ENCODE measurements around the gene GLB1L2.
"Not testable (repeated sequence)": the region's sequence is repeated elsewhere in the genome, so short reads cannot be mapped to it uniquely, and the experiment has no call there.

Gene GLB1L2

DNA sequence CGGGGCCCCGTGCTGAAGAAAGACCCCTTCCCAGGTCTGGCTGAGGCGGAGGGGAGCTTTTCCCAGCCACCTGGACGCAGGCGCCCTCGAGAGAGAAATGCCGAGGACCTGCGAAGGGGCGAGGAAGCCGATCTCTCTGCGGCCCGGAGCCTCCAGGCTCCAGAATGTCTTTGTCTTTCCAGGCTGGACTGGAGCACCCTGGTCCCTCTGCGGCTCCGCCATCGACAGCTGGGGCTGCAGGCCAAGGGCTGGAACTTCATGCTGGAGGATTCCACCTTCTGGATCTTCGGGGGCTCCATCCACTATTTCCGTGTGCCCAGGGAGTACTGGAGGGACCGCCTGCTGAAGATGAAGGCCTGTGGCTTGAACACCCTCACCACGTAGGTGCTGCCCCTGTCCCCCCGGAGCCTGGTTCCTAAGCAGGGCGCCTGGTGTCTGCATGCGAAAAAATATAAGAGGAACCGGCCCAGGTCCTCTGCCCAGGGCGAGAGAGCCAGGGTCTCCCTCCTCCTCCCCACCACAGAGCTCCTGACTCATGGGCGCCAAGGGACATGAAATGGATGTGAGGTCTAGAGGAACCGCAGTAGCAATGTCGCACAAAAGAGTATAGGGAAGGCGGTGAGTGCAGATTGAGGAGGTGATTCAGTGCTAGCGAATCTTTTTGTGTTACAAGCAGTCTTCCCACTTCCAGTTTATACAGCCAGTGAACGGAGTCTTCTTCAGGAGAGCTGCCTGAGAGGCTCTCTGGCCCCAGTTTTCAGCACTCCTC is 11.0 kb downstream of the GLB1L2 start:
- Histone ChIP-seq H3K4me1 (ENCODE audit: control insufficient read depth, insufficient read depth, low read length) (no peaks in the 10 kb centered on the region), H3K27me3 (ENCODE audit: control insufficient read depth, insufficient read depth, low read length) (no peaks in the 10 kb centered on the region), H3K4me2 (ENCODE audit: low read length) (no peak overlapping the region), H3K4me3 (ENCODE audit: low read length) (no peak overlapping the region), H3K9ac (ENCODE audit: low read depth, low read length) (no peak overlapping the region), H3K36me3 (ENCODE audit: insufficient read depth, low read length) (no peaks in the 10 kb centered on the region), H3K9me3 (replicated peaks; ENCODE audit: low read length) (no peaks in the 10 kb centered on the region)

- no peaks in the 10 kb centered on the region for H3K36me3 ChIP-seq (ENCODE audit: insufficient read depth, low read length)
- no peaks in the 10 kb centered on the region for H3K9me3 ChIP-seq (replicated peaks; ENCODE audit: low read length)
- H3K4me2 ChIP-seq (ENCODE audit: low read length) = no peak overlapping the region
- no peaks in the 10 kb centered on the region for H3K27me3 ChIP-seq (ENCODE audit: control insufficient read depth, insufficient read depth, low read length)
- H3K4me1 ChIP-seq (ENCODE audit: control insufficient read depth, insufficient read depth, low read length) = no peaks in the 10 kb centered on the region
- no peak overlapping the region for H3K9ac ChIP-seq (ENCODE audit: low read depth, low read length)
- no peak overlapping the region for H3K4me3 ChIP-seq (ENCODE audit: low read length)
These were observed 11.9 kb downstream of the GLB1L2 start for GRCh38 chr11:134343646-134344045.

DNA sequence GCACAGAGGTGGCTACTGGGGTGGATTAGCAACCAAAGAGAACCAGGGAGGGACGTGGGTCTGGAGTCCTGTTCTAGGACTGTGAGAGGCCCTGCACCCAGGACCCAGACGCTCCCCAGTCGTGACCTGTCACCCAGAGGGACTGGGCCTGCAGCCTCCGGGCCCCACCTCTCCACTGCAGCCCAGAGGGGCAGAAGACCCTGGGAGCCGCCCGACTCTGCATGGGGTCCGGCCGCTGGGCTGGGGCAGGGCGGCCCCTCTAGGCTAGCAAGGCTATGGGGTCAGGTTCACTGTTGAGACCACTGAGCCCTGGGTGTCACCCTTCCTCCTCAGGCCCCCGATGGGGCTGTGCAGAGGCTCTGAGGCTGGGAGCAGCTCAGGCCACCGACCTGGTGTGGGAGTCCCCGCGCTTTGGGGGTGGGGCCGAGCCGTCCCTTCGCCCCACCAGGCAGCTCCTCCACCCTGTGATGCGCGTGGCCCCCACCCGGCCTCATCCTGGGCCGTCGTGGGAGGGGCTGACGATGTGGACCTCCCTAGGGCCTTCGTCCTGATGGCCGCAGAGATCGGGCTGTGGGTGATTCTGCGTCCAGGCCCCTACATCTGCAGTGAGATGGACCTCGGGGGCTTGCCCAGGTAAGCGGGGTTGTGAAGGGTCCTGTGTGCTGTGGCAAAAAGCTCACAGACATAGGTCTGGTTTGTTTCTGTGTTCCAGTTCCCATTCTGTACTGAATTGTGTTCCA is 12.9 kb downstream of the GLB1L2 start:
- not testable (repeated sequence) for H3K9ac ChIP-seq (ENCODE audit: low read depth, low read length); H3K27me3 ChIP-seq (ENCODE audit: control insufficient read depth, insufficient read depth, low read length); H3K36me3 ChIP-seq (ENCODE audit: insufficient read depth, low read length); H3K4me1 ChIP-seq (ENCODE audit: control insufficient read depth, insufficient read depth, low read length); H3K4me2 ChIP-seq (ENCODE audit: low read length); H3K4me3 ChIP-seq (ENCODE audit: low read length); H3K9me3 ChIP-seq (replicated peaks; ENCODE audit: low read length)

DNA sequence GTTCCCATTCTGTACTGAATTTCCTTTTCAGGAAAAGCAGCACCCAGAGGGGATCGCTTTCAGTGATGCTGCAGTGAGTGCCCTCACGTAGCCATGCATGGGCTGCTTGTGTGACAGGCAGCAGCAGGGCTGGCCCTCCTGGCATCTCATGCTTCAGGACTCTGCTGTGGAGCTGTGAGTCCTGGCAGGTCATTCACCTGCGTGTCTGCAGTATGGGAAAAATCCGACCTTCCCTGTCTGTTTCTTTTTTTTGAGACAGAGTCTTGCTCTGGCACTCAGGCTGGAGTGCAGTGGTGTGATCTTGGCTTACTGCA is 13.4 kb downstream of the GLB1L2 start:
- no peak overlapping the region for H3K9ac ChIP-seq (ENCODE audit: low read depth, low read length)
- H3K9me3 ChIP-seq (replicated peaks; ENCODE audit: low read length) = no peaks in the 10 kb centered on the region
- no peaks in the 10 kb centered on the region for H3K4me1 ChIP-seq (ENCODE audit: control insufficient read depth, insufficient read depth, low read length)
- H3K4me3 ChIP-seq (ENCODE audit: low read length) = no peak overlapping the region
- no peaks in the 10 kb centered on the region for H3K27me3 ChIP-seq (ENCODE audit: control insufficient read depth, insufficient read depth, low read length)
- H3K36me3 ChIP-seq (ENCODE audit: insufficient read depth, low read length) = no peaks in the 10 kb centered on the region
- H3K4me2 ChIP-seq (ENCODE audit: low read length) = no peak overlapping the region

DNA sequence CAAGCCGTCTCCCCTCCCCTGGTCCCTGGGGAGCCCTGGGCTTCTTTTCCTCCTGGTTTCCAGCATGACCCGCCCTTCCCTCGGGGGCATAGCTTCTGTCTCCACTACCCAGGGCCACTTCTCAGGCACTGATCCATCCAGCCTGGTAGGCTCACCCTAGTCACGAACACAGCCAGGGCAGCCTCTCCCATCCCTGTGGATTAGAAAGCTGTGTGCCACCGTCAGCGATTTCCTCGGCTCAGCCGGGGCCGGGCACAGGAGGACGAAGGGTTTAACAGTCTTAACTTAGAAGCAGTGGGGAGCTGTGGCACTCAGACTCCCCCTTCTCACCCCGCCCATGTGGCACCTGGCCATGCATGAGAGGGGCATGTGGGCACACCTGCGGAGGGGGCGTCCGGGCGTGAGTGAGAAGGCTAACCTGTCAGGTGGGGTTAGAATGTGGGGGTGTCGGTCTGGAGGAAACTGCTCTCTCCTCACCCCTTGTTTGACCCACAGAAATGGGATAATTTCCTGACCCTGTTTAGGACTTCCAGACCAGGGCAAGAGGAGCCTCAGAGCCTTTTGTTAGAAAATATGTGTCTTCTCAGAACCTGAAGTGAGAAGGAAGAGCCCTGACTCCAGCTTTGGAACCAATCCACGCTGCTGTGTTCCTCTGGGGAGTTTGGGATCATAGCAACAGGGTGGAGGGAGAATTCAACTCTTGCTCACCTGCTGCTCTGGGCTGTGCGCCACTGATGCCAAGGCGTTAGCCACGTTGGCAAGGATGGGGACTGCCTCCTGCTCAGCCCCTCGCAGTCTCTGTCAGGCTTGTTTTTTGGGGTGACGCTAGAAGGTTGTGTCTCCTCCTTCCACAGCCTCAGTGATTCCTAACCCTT is 14.6 kb downstream of the GLB1L2 start:
- Histone ChIP-seq H3K4me2 (ENCODE audit: low read length) (no peak overlapping the region), H3K4me1 (ENCODE audit: control insufficient read depth, insufficient read depth, low read length) (no peaks in the 10 kb centered on the region), H3K9ac (ENCODE audit: low read depth, low read length) (no peak overlapping the region), H3K9me3 (replicated peaks; ENCODE audit: low read length) (no peaks in the 10 kb centered on the region), H3K27me3 (ENCODE audit: control insufficient read depth, insufficient read depth, low read length) (no peaks in the 10 kb centered on the region), H3K4me3 (ENCODE audit: low read length) (no peak overlapping the region), H3K36me3 (ENCODE audit: insufficient read depth, low read length) (no peaks in the 10 kb centered on the region)

DNA sequence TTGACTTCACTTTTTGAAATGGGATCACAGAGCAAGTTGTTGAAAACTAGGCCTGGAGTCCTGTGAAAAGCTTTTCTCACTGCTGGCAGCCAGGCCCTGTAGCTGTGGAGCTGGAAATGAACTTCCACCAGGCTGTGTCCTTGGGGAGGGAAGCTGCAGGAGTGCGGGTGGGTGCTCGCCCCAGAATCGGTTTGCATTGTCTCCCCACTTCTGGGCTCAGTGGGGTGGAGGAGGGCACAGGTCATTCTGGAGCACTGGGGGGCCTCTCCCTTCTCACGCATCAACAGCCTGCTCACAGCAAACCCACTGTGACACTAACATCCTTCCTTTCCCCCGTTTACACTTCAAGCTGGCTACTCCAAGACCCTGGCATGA is 15.2 kb downstream of the GLB1L2 start:
- Histone ChIP-seq H3K4me1 (ENCODE audit: control insufficient read depth, insufficient read depth, low read length) (no peaks in the 10 kb centered on the region), H3K4me3 (ENCODE audit: low read length) (no peak overlapping the region), H3K9me3 (replicated peaks; ENCODE audit: low read length) (no peaks in the 10 kb centered on the region), H3K4me2 (ENCODE audit: low read length) (no peak overlapping the region), H3K36me3 (ENCODE audit: insufficient read depth, low read length) (no peaks in the 10 kb centered on the region), H3K9ac (ENCODE audit: low read depth, low read length) (no peak overlapping the region), H3K27me3 (ENCODE audit: control insufficient read depth, insufficient read depth, low read length) (no peaks in the 10 kb centered on the region)

GRCh38 chr11:134347441-134347840 is 15.7 kb downstream of the GLB1L2 start:
- no peaks in the 10 kb centered on the region for H3K4me1 ChIP-seq (ENCODE audit: control insufficient read depth, insufficient read depth, low read length)
- H3K4me3 ChIP-seq (ENCODE audit: low read length) = no peak overlapping the region
- H3K9me3 ChIP-seq (replicated peaks; ENCODE audit: low read length) = no peaks in the 10 kb centered on the region
- H3K27me3 ChIP-seq (ENCODE audit: control insufficient read depth, insufficient read depth, low read length) = no peaks in the 10 kb centered on the region
- H3K4me2 ChIP-seq (ENCODE audit: low read length) = no peak overlapping the region
- no peaks in the 10 kb centered on the region for H3K36me3 ChIP-seq (ENCODE audit: insufficient read depth, low read length)
- H3K9ac ChIP-seq (ENCODE audit: low read depth, low read length) = no peak overlapping the region

- no peak overlapping the region for H3K4me3 ChIP-seq (ENCODE audit: low read length)
- H3K27me3 ChIP-seq (ENCODE audit: control insufficient read depth, insufficient read depth, low read length) = no peaks in the 10 kb centered on the region
- no peaks in the 10 kb centered on the region for H3K4me1 ChIP-seq (ENCODE audit: control insufficient read depth, insufficient read depth, low read length)
- H3K4me2 ChIP-seq (ENCODE audit: low read length) = no peak overlapping the region
- no peaks in the 10 kb centered on the region for H3K9me3 ChIP-seq (replicated peaks; ENCODE audit: low read length)
- no peaks in the 10 kb centered on the region for H3K36me3 ChIP-seq (ENCODE audit: insufficient read depth, low read length)
- no peak overlapping the region for H3K9ac ChIP-seq (ENCODE audit: low read depth, low read length)
These were observed 17.5 kb downstream of the GLB1L2 start for GRCh38 chr11:134349109-134349801.

GRCh38 chr11:134349802-134350355 is 18.1 kb downstream of the GLB1L2 start:
- no peak overlapping the region for H3K9ac ChIP-seq (ENCODE audit: low read depth, low read length)
- H3K4me1 ChIP-seq (ENCODE audit: control insufficient read depth, insufficient read depth, low read length) = no peaks in the 10 kb centered on the region
- no peak overlapping the region for H3K4me2 ChIP-seq (ENCODE audit: low read length)
- H3K36me3 ChIP-seq (ENCODE audit: insufficient read depth, low read length) = no peaks in the 10 kb centered on the region
- H3K27me3 ChIP-seq (ENCODE audit: control insufficient read depth, insufficient read depth, low read length) = no peaks in the 10 kb centered on the region
- no peaks in the 10 kb centered on the region for H3K9me3 ChIP-seq (replicated peaks; ENCODE audit: low read length)
- H3K4me3 ChIP-seq (ENCODE audit: low read length) = no peak overlapping the region

DNA sequence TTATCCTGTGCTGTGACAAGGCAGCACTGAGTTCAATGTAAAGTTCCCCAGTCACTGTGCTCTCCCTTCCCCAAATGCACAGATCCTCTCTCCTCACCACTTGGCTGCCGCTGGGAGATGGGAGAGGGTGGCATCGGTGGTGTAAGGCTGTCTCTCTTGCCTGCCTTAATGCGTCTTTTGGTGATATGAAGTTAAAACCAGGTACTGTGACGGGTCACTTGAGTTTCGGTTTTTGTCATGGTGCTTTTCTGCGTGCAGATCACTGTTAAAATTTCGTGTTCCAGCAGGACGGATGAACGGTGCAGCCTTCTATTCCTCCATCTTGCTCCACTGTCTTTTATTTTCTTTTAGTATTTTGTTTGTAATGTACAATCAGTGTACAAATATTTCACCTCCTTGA is 18.6 kb downstream of the GLB1L2 start:
- H3K4me1 ChIP-seq (ENCODE audit: control insufficient read depth, insufficient read depth, low read length) = no peaks in the 10 kb centered on the region

DNA sequence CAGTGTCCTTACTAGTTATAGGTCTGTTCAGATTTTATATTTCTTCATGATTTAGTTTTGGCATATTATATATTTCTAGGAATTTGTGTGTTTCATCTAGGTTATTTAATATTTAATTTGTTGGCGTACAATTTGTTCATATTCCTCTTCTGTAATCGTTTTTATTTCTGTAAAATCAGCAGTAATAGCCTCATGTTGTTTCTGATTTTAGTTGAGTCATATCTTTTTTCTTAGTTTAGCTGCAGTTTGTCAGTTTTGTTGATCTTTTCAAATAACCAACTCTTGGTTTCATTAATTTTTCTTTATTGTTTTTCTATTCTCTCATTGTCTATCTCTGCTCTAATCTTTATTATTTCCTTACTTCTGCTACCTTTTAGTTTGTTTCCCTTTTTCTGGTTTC is 20.3 kb downstream of the GLB1L2 start:
- Histone ChIP-seq H3K36me3 (ENCODE audit: insufficient read depth, low read length) (no peaks in the 10 kb centered on the region), H3K27me3 (ENCODE audit: control insufficient read depth, insufficient read depth, low read length) (no peaks in the 10 kb centered on the region), H3K4me2 (ENCODE audit: low read length) (no peak overlapping the region), H3K4me1 (ENCODE audit: control insufficient read depth, insufficient read depth, low read length) (no peaks in the 10 kb centered on the region), H3K9ac (ENCODE audit: low read depth, low read length) (no peak overlapping the region), H3K9me3 (replicated peaks; ENCODE audit: low read length) (peaks cover 2% of the 10 kb centered on the region), H3K4me3 (ENCODE audit: low read length) (no peak overlapping the region)

More for the DNA sequence above, 18.6 kb downstream of the GLB1L2 start:
- Histone ChIP-seq H3K4me3 (ENCODE audit: low read length) (no peak overlapping the region), H3K9me3 (replicated peaks; ENCODE audit: low read length) (no peaks in the 10 kb centered on the region), H3K9ac (ENCODE audit: low read depth, low read length) (no peak overlapping the region), H3K27me3 (ENCODE audit: control insufficient read depth, insufficient read depth, low read length) (no peaks in the 10 kb centered on the region), H3K4me2 (ENCODE audit: low read length) (no peak overlapping the region), H3K36me3 (ENCODE audit: insufficient read depth, low read length) (no peaks in the 10 kb centered on the region)
